Activated T-cell treated with anti-CD3 and anti-CD28 coated beads, Interleukin-2, amount 50 U/mL, for 4 hours (primary cell): ENCODE data around the gene TMSB15A. TPM values are rescaled to one million over a fixed set of nuclear protein-coding genes. Genes with fewer than 3 reads are reported as not detected.
"Not testable (repeated sequence)": the region's sequence is repeated elsewhere in the genome, so short reads cannot be mapped to it uniquely, and the experiment has no call there.

Source experiments
- ATAC-seq, 2 donors: fragments of 200-7000 bp; cut with Tn5 transposase; one replicate each; pipeline ENCODE4 v1.10.0; 2021
- DNase-seq: peaks from one replicate; pipeline ENCODE4 v3.0.0-alpha.2; 2020
- H3K27me3 Mint-ChIP-seq: one replicate; pipeline ENCODE4 v1.8.0; 2021; ENCODE audit warnings: low read depth, mixed read lengths
- H3K36me3 Mint-ChIP-seq: one replicate; pipeline ENCODE4 v1.8.0; 2022; ENCODE audit warnings: mixed read lengths; ENCODE audit not compliant: insufficient read depth
- H3K4me1 Mint-ChIP-seq: one replicate; pipeline ENCODE4 v1.8.0; 2021; ENCODE audit warnings: low read depth, mixed read lengths
- H3K4me3 Mint-ChIP-seq: one replicate; pipeline ENCODE4 v1.8.0; 2021; ENCODE audit warnings: mild to moderate bottlenecking, moderate library complexity, mixed read lengths
- H3K9me3 Mint-ChIP-seq: one replicate; pipeline ENCODE4 v1.8.0; 2021; ENCODE audit warnings: mixed read lengths
- total RNA-seq, 3 donors: library from RNA; stranded (reverse); gene quantifications; one replicate each; pipeline ENCODE4 v1.2.1, GENCODE V29; 2021

Gene TMSB15A
- not detected for total RNA-seq

GRCh38 chrX:102515975-102516941 lies at the start of gene TMSB15A:
TMSB15A (minus strand) TSS chrX:102516739.
- peak within 1 kb of the TSS; percentile 81 for H3K4me3 Mint-ChIP-seq
- no peaks in the 10 kb centered on the region for H3K36me3 Mint-ChIP-seq
- DNase-seq (peak; percentile 51), ATAC-seq (peak; percentile 92 to 96)
- peaks cover 7% of the 10 kb centered on the region for H3K4me1 Mint-ChIP-seq
- H3K9me3 Mint-ChIP-seq, result no peaks in the 10 kb centered on the region
- H3K27me3 Mint-ChIP-seq, result peaks cover 40% of the 10 kb centered on the region

- ATAC-seq (no peak), DNase-seq (no peak)
- no peaks in the 10 kb centered on the region for H3K36me3 Mint-ChIP-seq
- no peaks in the 10 kb centered on the region for H3K4me1 Mint-ChIP-seq
- no peaks in the 10 kb centered on the region for H3K9me3 Mint-ChIP-seq
- peaks cover 2% of the 10 kb centered on the region for H3K27me3 Mint-ChIP-seq
- no peak overlapping the region for H3K4me3 Mint-ChIP-seq
Measured at GRCh38 chrX:102560423-102561068, 44.0 kb upstream of the TMSB15A start.

GRCh38 chrX:102558607-102559006 lies 42.1 kb upstream of the TMSB15A start:
- Mint-ChIP-seq H3K36me3 (no peaks in the 10 kb centered on the region), H3K4me3 (no peak overlapping the region), H3K9me3 (no peaks in the 10 kb centered on the region), H3K4me1 (no peaks in the 10 kb centered on the region), H3K27me3 (peaks cover 2% of the 10 kb centered on the region)
- DNase-seq (no peak), ATAC-seq (no peak)

GRCh38 chrX:102548231-102548630 lies 31.7 kb upstream of the TMSB15A start:
- Mint-ChIP-seq H3K9me3 (no peaks in the 10 kb centered on the region), H3K4me3 (no peak overlapping the region), H3K4me1 (peaks cover 3% of the 10 kb centered on the region), H3K36me3 (no peaks in the 10 kb centered on the region), H3K27me3 (peaks cover 7% of the 10 kb centered on the region)
- no peak for ATAC-seq
- DNase-seq, result no peak

GRCh38 chrX:102546828-102547493 lies 30.4 kb upstream of the TMSB15A start:
- Mint-ChIP-seq H3K9me3 (no peaks in the 10 kb centered on the region), H3K27me3 (peaks cover 7% of the 10 kb centered on the region), H3K4me3 (peak overlapping the region; percentile 80), H3K4me1 (peaks cover 3% of the 10 kb centered on the region), H3K36me3 (no peaks in the 10 kb centered on the region)
- ATAC-seq, result peak in 1 of 2 donors; percentile 46
- DNase-seq, result no peak

GRCh38 chrX:102546175-102546574 lies 29.6 kb upstream of the TMSB15A start:
- not testable (repeated sequence) for ATAC-seq, H3K36me3 Mint-ChIP-seq, DNase-seq, H3K9me3 Mint-ChIP-seq, H3K4me1 Mint-ChIP-seq
- H3K27me3 Mint-ChIP-seq, result peaks cover 11% of the 10 kb centered on the region
- peak overlapping the region; percentile 80 for H3K4me3 Mint-ChIP-seq

GRCh38 chrX:102535958-102536357 lies 19.4 kb upstream of the TMSB15A start:
- Mint-ChIP-seq H3K9me3 (no peaks in the 10 kb centered on the region), H3K36me3 (no peaks in the 10 kb centered on the region), H3K27me3 (peaks cover 10% of the 10 kb centered on the region), H3K4me1 (no peaks in the 10 kb centered on the region), H3K4me3 (no peak overlapping the region)
- DNase-seq (no peak), ATAC-seq (no peak)

GRCh38 chrX:102517326-102517725 lies 787 bp upstream of the TMSB15A start:
- Mint-ChIP-seq H3K4me1 (peaks cover 7% of the 10 kb centered on the region), H3K9me3 (no peaks in the 10 kb centered on the region), H3K4me3 (no peak overlapping the region), H3K27me3 (peaks cover 38% of the 10 kb centered on the region), H3K36me3 (no peaks in the 10 kb centered on the region)
- DNase-seq (no peak), ATAC-seq (no peak)

- Mint-ChIP-seq H3K4me1 (peaks cover 7% of the 10 kb centered on the region), H3K27me3 (peaks cover 43% of the 10 kb centered on the region), H3K36me3 (no peaks in the 10 kb centered on the region), H3K9me3 (no peaks in the 10 kb centered on the region), H3K4me3 (no peak overlapping the region)
- ATAC-seq (no peak), DNase-seq (no peak)
Measured at GRCh38 chrX:102514536-102514935, 2.0 kb downstream of the TMSB15A start.

- Mint-ChIP-seq H3K9me3 (no peaks in the 10 kb centered on the region), H3K4me3 (no peak overlapping the region), H3K4me1 (no peaks in the 10 kb centered on the region), H3K36me3 (no peaks in the 10 kb centered on the region), H3K27me3 (peaks cover 2% of the 10 kb centered on the region)
- DNase-seq (no peak), ATAC-seq (no peak)
Measured at GRCh38 chrX:102498732-102499131, 17.8 kb downstream of the TMSB15A start.

GRCh38 chrX:102491766-102492165 lies 24.8 kb downstream of the TMSB15A start:
- Mint-ChIP-seq H3K4me1 (no peaks in the 10 kb centered on the region), H3K27me3 (no peaks in the 10 kb centered on the region), H3K36me3 (no peaks in the 10 kb centered on the region), H3K4me3 (no peak overlapping the region), H3K9me3 (no peaks in the 10 kb centered on the region)
- ATAC-seq (no peak), DNase-seq (no peak)

GRCh38 chrX:102478765-102479164 lies 37.8 kb downstream of the TMSB15A start:
- not testable (repeated sequence) for H3K4me1 Mint-ChIP-seq, DNase-seq, H3K36me3 Mint-ChIP-seq, H3K27me3 Mint-ChIP-seq, H3K9me3 Mint-ChIP-seq, H3K4me3 Mint-ChIP-seq, ATAC-seq

GRCh38 chrX:102471762-102472220 lies 44.7 kb downstream of the TMSB15A start, which contains the start of gene TCP11X2:
TCP11X2 (minus strand) TSS chrX:102471812.
- not testable (repeated sequence) for H3K4me1 Mint-ChIP-seq, H3K4me3 Mint-ChIP-seq, H3K9me3 Mint-ChIP-seq, H3K27me3 Mint-ChIP-seq, H3K36me3 Mint-ChIP-seq, ATAC-seq, DNase-seq

GRCh38 chrX:102470215-102470614 lies 46.3 kb downstream of the TMSB15A start:
- ATAC-seq, H3K4me3 Mint-ChIP-seq, DNase-seq: not testable (repeated sequence)

More at GRCh38 chrX:102470215-102470614, 46.3 kb downstream of the TMSB15A start:
- not testable (repeated sequence) for H3K36me3 Mint-ChIP-seq, H3K4me1 Mint-ChIP-seq, H3K9me3 Mint-ChIP-seq, H3K27me3 Mint-ChIP-seq
